Osteoblast (primary cell): ENCODE measurements around the gene MELTF. TPM values are rescaled to one million over a fixed set of nuclear protein-coding genes. Genes with fewer than 3 reads are reported as not detected.

Experiments
- DNase-seq: peaks from one replicate; pipeline ENCODE4 v3.0.0; 2011; ENCODE audit warnings: low spot score, mixed read lengths; ENCODE audit not compliant: insufficient read length; ENCODE audit errors: missing footprints
- H2AFZ ChIP-seq: 2 replicates; pipeline ENCODE4 v1.6.0; 2011; ENCODE audit warnings: mild to moderate bottlenecking, low read length
- H3K27ac ChIP-seq: 2 replicates; pipeline ENCODE4 v1.5.1; 2011; ENCODE audit warnings: mild to moderate bottlenecking, low read depth, low read length, moderate library complexity
- H3K27me3 ChIP-seq: 2 replicates; pipeline ENCODE4 v1.6.0; 2012; ENCODE audit warnings: mild to moderate bottlenecking, control low read depth, inconsistent platforms, low read length, moderate library complexity; ENCODE audit not compliant: insufficient read depth
- H3K36me3 ChIP-seq: 2 replicates; pipeline ENCODE4 v1.5.1; 2011; ENCODE audit warnings: mild to moderate bottlenecking, low read length, control low read depth, moderate library complexity; ENCODE audit not compliant: insufficient read depth
- H3K4me1 ChIP-seq: 2 replicates; pipeline ENCODE4 v1.5.1; 2011; ENCODE audit warnings: mild to moderate bottlenecking, low read length, control low read depth, moderate library complexity; ENCODE audit not compliant: insufficient read depth
- H3K4me2 ChIP-seq: 2 replicates; pipeline ENCODE4 v1.6.0; 2011; ENCODE audit warnings: mild to moderate bottlenecking, low read length; ENCODE audit not compliant: insufficient read depth
- H3K4me3 ChIP-seq: fragments of 200-600 bp; sonication (generic); 3 replicates; pipeline ENCODE4 v1.5.1; 2012; ENCODE audit warnings: mild to moderate bottlenecking, low read length, inconsistent platforms; ENCODE audit not compliant: insufficient read depth
- H3K79me2 ChIP-seq: 2 replicates; pipeline ENCODE4 v1.6.0; 2012; ENCODE audit warnings: mild to moderate bottlenecking, low read length, control low read depth, inconsistent platforms; ENCODE audit not compliant: insufficient read depth
- H3K9me3 ChIP-seq: 2 replicates; pipeline ENCODE4 v1.5.1; 2011; ENCODE audit warnings: low read depth, low read length, control low read depth
- H4K20me1 ChIP-seq: 2 replicates; pipeline ENCODE4 v1.6.0; 2012; ENCODE audit warnings: mild to moderate bottlenecking, low read length, control low read depth; ENCODE audit not compliant: insufficient read depth
- CTCF ChIP-seq: IDR thresholded peaks from 2 replicates; pipeline ENCODE4 v1.5.1; 2011; ENCODE audit warnings: mild to moderate bottlenecking, low read depth, low read length, moderate library complexity; ENCODE audit errors: extremely low read depth
- total RNA-seq: library from RNA; depleted of rRNA; stranded (reverse); fragments of >200 nt; gene quantifications from 2 replicates; pipeline ENCODE4 v1.2.3, GENCODE V29; 2012

MELTF gene
- total RNA-seq, 1 donor: 5.1 TPM

- Histone ChIP-seq H3K27me3 (no peaks in the 10 kb centered on the region), H3K79me2 (no peaks in the 10 kb centered on the region), H3K4me1 (peaks cover 7% of the 10 kb centered on the region), H2AFZ (no peak overlapping the region), H3K36me3 (no peaks in the 10 kb centered on the region), H3K4me2 (no peak overlapping the region), H3K9me3 (no peaks in the 10 kb centered on the region), H3K4me3 (no peak overlapping the region), H4K20me1 (no peaks in the 10 kb centered on the region), H3K27ac (no peak overlapping the region)
- DNase-seq: no peak
- TF ChIP-seq CTCF: no peak
Measured at GRCh38 chr3:196965804-196966173, 63.8 kb downstream of the MELTF start.

- DNase-seq: no peak
- Histone ChIP-seq H3K79me2 (no peaks in the 10 kb centered on the region), H3K27ac (no peak overlapping the region), H4K20me1 (no peaks in the 10 kb centered on the region), H2AFZ (no peak overlapping the region), H3K4me1 (peaks cover 7% of the 10 kb centered on the region), H3K36me3 (no peaks in the 10 kb centered on the region), H3K9me3 (no peaks in the 10 kb centered on the region), H3K4me3 (no peak overlapping the region), H3K4me2 (no peak overlapping the region), H3K27me3 (no peaks in the 10 kb centered on the region)
- no peak for TF ChIP-seq CTCF
Measured at GRCh38 chr3:196965112-196965803, 64.4 kb downstream of the MELTF start.

GRCh38 chr3:196963631-196963953 lies 66.0 kb downstream of the MELTF start:
- DNase-seq: no peak
- Histone ChIP-seq H4K20me1 (no peaks in the 10 kb centered on the region), H3K4me1 (peaks cover 7% of the 10 kb centered on the region), H3K36me3 (no peaks in the 10 kb centered on the region), H3K27me3 (no peaks in the 10 kb centered on the region), H3K9me3 (no peaks in the 10 kb centered on the region), H3K27ac (no peak overlapping the region), H3K4me3 (no peak overlapping the region), H2AFZ (no peak overlapping the region), H3K4me2 (no peak overlapping the region), H3K79me2 (no peaks in the 10 kb centered on the region)
- no peak for TF ChIP-seq CTCF

GRCh38 chr3:196962930-196963630 lies 66.5 kb downstream of the MELTF start:
- TF ChIP-seq CTCF: no peak
- Histone ChIP-seq H3K36me3 (no peaks in the 10 kb centered on the region), H3K27ac (no peak overlapping the region), H3K9me3 (no peaks in the 10 kb centered on the region), H3K79me2 (no peaks in the 10 kb centered on the region), H3K4me1 (peaks cover 5% of the 10 kb centered on the region), H4K20me1 (no peaks in the 10 kb centered on the region), H3K4me3 (no peak overlapping the region), H2AFZ (no peak overlapping the region), H3K27me3 (no peaks in the 10 kb centered on the region), H3K4me2 (no peak overlapping the region)
- no peak for DNase-seq
